Endothelial cell (in vitro differentiated cells): ENCODE results near the gene IL6R. TPM values are rescaled to one million over a fixed set of nuclear protein-coding genes. Genes with fewer than 3 reads are reported as not detected.

Experiments
- DNase-seq: peaks from one replicate; pipeline ENCODE4 v3.0.0; 2021; ENCODE audit warnings: low spot score
- H3K27ac Mint-ChIP-seq: one replicate; pipeline ENCODE4 v1.8.0; 2021; ENCODE audit warnings: mixed read lengths, inconsistent platforms; ENCODE audit not compliant: unreplicated experiment
- H3K27me3 Mint-ChIP-seq: one replicate; pipeline ENCODE4 v1.8.0; 2021; ENCODE audit warnings: mild to moderate bottlenecking, moderate library complexity, mixed read lengths, inconsistent platforms; ENCODE audit not compliant: unreplicated experiment
- H3K36me3 Mint-ChIP-seq: one replicate; pipeline ENCODE4 v1.8.0; 2021; ENCODE audit warnings: mild to moderate bottlenecking, low read depth, mixed read lengths, inconsistent platforms; ENCODE audit not compliant: unreplicated experiment
- H3K4me1 Mint-ChIP-seq: one replicate; pipeline ENCODE4 v1.8.0; 2021; ENCODE audit warnings: mild to moderate bottlenecking, mixed read lengths, inconsistent platforms; ENCODE audit not compliant: unreplicated experiment
- H3K4me3 Mint-ChIP-seq: one replicate; pipeline ENCODE4 v1.8.0; 2021; ENCODE audit warnings: mild to moderate bottlenecking, mixed read lengths, inconsistent platforms; ENCODE audit not compliant: unreplicated experiment
- H3K9me3 Mint-ChIP-seq: one replicate; pipeline ENCODE4 v1.8.0; 2021; ENCODE audit warnings: mixed read lengths, inconsistent platforms; ENCODE audit not compliant: unreplicated experiment
- total RNA-seq: library from RNA; stranded (reverse); fragmentation: NEBNext Ultra II Directional; extraction: Animal tissue kit (Norgen Biotek cat#: 25700); gene quantifications from one replicate; pipeline ENCODE4 v1.2.1, GENCODE V29; 2021; ENCODE audit not compliant: unreplicated experiment
- TF ChIP-seq, protein P1 (sequence below): fragments of 200-600 bp; sonication (generic); IDR thresholded peaks from one replicate; pipeline ENCODE4 v1.5.0; 2021; ENCODE audit warnings: antibody characterized with exemption; ENCODE audit not compliant: unreplicated experiment

The IL6R gene
- total RNA-seq, 1 donor from 2014 or later: 1.0 TPM

DNA sequence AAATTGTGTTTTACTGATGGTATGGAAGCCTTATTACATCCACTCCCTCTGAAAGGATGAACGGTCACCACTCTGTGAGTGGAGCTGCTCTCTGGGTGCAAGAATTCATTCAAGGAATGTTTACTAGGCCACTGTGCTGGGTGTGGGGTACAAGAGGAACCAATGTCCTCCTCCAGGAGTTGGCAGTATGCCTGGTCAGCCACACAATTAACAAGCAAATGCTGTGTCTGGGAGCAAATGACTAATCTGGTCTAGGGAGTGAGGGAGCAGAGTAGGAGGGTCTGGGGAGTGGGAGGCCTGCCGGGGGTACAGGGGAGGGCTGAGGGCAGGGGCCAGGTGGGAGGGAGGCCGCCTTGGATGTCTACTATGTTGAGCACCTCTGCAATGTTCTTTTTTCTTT is 69.7 kb downstream of the IL6R start:
- Mint-ChIP-seq H3K9me3 (no peaks in the 10 kb centered on the region), H3K27me3 (peaks cover 2% of the 10 kb centered on the region), H3K27ac (no peak overlapping the region), H3K4me3 (no peak overlapping the region), H3K4me1 (peaks cover 13% of the 10 kb centered on the region), H3K36me3 (peaks cover 4% of the 10 kb centered on the region)
- TF ChIP-seq, protein P1, sequence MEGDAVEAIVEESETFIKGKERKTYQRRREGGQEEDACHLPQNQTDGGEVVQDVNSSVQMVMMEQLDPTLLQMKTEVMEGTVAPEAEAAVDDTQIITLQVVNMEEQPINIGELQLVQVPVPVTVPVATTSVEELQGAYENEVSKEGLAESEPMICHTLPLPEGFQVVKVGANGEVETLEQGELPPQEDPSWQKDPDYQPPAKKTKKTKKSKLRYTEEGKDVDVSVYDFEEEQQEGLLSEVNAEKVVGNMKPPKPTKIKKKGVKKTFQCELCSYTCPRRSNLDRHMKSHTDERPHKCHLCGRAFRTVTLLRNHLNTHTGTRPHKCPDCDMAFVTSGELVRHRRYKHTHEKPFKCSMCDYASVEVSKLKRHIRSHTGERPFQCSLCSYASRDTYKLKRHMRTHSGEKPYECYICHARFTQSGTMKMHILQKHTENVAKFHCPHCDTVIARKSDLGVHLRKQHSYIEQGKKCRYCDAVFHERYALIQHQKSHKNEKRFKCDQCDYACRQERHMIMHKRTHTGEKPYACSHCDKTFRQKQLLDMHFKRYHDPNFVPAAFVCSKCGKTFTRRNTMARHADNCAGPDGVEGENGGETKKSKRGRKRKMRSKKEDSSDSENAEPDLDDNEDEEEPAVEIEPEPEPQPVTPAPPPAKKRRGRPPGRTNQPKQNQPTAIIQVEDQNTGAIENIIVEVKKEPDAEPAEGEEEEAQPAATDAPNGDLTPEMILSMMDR: no peak
- DNase-seq: no peak

DNA sequence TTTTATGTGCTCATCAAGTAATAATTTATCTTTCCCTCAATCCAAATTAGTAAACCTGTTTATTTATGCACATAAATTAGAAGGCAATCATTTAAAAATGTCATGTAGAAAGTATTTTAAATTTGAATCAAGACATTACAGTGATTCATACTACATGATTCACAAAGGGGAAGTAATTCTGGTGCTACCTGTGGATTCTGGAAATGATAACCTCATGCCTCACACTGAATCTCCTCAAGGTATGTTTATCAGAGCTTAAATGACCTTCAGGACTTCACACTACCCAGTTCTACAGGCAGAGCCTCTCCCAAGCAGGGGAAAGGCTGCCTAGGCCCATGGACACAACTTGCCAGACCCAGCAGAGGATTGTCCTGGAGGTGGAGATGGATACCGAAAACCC is 71.6 kb downstream of the IL6R start:
- TF ChIP-seq, protein P1: no peak
- H3K27ac Mint-ChIP-seq: no peak overlapping the region
- peaks cover 2% of the 10 kb centered on the region for H3K27me3 Mint-ChIP-seq
- peaks cover 16% of the 10 kb centered on the region for H3K36me3 Mint-ChIP-seq
- no peak for DNase-seq
- H3K4me3 Mint-ChIP-seq: no peak overlapping the region
- H3K4me1 Mint-ChIP-seq: peaks cover 30% of the 10 kb centered on the region
- H3K9me3 Mint-ChIP-seq: no peaks in the 10 kb centered on the region

DNA sequence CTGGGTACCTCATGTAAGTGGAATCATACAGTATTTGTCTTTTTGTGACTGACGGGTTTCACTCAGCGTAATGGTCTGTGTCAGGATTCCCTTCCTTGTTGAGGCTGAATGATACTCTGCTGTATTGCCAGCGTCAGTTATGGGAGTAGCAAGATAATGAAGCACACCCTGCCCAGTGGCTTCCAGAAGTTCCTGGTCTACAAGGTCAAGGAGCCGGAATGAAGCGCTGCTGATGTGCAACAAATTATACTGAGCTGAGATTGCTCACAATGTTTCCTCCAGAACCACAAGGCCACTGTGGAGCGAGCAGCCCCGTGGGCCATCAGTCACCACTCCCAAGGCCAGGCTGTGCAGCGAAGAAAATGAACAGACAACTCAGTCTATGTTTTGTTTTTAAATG is 72.9 kb downstream of the IL6R start:
- H3K27me3 Mint-ChIP-seq: peaks cover 2% of the 10 kb centered on the region
- H3K36me3 Mint-ChIP-seq: peaks cover 20% of the 10 kb centered on the region
- TF ChIP-seq, protein P1: no peak
- no peak overlapping the region for H3K4me3 Mint-ChIP-seq
- no peaks in the 10 kb centered on the region for H3K9me3 Mint-ChIP-seq
- no peak overlapping the region for H3K27ac Mint-ChIP-seq
- H3K4me1 Mint-ChIP-seq: peaks cover 33% of the 10 kb centered on the region
- no peak for DNase-seq

DNA sequence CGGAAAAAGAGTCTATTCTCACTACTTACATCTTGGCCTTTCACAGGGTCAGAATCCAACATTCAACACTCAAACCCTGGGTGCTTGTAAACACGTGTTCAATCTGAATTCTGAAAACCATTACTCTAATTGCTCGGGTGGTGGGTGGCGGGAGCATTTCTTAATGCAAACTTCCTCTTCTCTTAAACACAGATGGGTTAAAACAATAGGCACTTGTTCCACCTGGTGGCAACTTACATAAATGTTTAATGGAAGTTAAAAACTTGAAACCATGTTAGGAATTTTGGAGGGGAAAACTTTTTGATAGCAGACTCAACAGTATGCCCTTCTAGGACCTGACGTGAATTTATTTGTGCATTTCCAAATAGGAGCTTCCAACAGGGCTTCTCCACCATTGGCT is 73.5 kb downstream of the IL6R start:
- no peaks in the 10 kb centered on the region for H3K9me3 Mint-ChIP-seq
- H3K36me3 Mint-ChIP-seq: peaks cover 26% of the 10 kb centered on the region
- TF ChIP-seq, protein P1: no peak
- H3K4me3 Mint-ChIP-seq: no peak overlapping the region
- H3K27me3 Mint-ChIP-seq: peaks cover 2% of the 10 kb centered on the region
- H3K27ac Mint-ChIP-seq: no peak overlapping the region
- no peak for DNase-seq
- peaks cover 39% of the 10 kb centered on the region for H3K4me1 Mint-ChIP-seq

DNA sequence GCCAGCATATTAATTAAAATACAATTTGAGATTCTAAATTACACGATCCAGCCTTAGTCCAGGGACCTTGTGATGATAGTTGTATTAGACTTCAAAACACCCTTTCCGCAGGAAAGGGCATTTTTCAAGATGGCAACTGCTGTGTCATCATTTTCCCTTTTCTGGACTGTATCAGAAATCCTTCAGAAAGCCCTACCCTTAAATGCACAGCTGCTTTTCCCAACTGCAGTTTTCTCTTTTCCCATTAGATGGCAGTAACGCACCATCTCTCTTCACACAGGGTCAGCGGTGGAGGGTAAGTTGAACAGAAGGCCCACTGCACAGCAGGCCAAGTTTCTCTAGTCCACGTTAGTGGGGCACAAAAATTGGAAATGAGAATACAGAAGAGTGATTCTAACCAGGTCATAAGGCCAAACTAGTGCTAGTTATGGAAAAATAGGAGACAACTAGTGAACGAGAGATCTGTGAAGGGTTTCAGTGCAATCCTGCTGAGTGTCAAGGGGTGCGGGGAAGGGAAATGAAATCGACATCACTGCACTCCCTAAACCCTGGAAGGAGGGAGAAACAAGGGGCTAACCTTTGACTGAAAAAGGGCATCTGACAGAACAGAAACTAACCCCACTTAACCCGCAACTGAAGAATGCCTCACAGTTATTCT is 74.8 kb downstream of the IL6R start:
- peaks cover 34% of the 10 kb centered on the region for H3K36me3 Mint-ChIP-seq
- peak; percentile 82 for DNase-seq
- TF ChIP-seq, protein P1: peak; percentile 89
- peaks cover 46% of the 10 kb centered on the region for H3K4me1 Mint-ChIP-seq
- no peaks in the 10 kb centered on the region for H3K9me3 Mint-ChIP-seq
- H3K4me3 Mint-ChIP-seq: peak overlapping the region; percentile 32
- H3K27ac Mint-ChIP-seq: no peak overlapping the region
- H3K27me3 Mint-ChIP-seq: peaks cover 5% of the 10 kb centered on the region
